Gastroesophageal sphincter (tissue), 3 donors: ENCODE results near the gene ANKH.

ENCODE experiments used
- CTCF ChIP-seq, 4 experiments: fragments of 200-600 bp in 2 of 4; fragments of 450-650 bp in 2 of 4; sonication (generic) in 1 of 4; IDR thresholded peaks; one replicate each; pipeline ENCODE4 v1.5.1; 2017 to 2019; ENCODE audit warnings: antibody characterized with exemption in 4 of 4, mild to moderate bottlenecking in 2 of 4, moderate library complexity in 2 of 4
- EP300 ChIP-seq: sonication (generic); formaldehyde crosslinking; IDR thresholded peaks from one replicate; pipeline ENCODE4 v1.6.1; 2017; ENCODE audit warnings: antibody characterized with exemption, mild to moderate bottlenecking

GRCh38 chr5:14842117-14842516, 29.5 kb downstream of the ANKH start:
- no peak for TF ChIP-seq CTCF (IDR thresholded peaks at IDR 0.05)
- TF ChIP-seq EP300: no peak
